Measurements from ENCODE around the gene FRMD3.

FRMD3 gene

GRCh38 chr9:83572524-83572923 lies 34.3 kb upstream of the FRMD3 start:
- H3K27me3 ChIP-seq (replicated peaks; ENCODE audit: control insufficient read depth, insufficient read depth, low read length) = no peaks in the 10 kb centered on the region
- no peak for DNase-seq (ENCODE audit: extremely low read depth, insufficient read length)
- H3K36me3 ChIP-seq (ENCODE audit: control insufficient read depth, insufficient read depth, low read length) = no peaks in the 10 kb centered on the region
- no peak overlapping the region for H3K4me3 ChIP-seq (replicated peaks; ENCODE audit: low read depth, low read length)
- TF ChIP-seq CTCF (IDR thresholded peaks at IDR 0.05; ENCODE audit: insufficient read depth, low read length, poor library complexity, severe bottlenecking) = no peak

GRCh38 chr9:83570359-83570758 lies 32.2 kb upstream of the FRMD3 start:
- no peak overlapping the region for H3K4me3 ChIP-seq (replicated peaks; ENCODE audit: low read depth, low read length)
- H3K36me3 ChIP-seq (ENCODE audit: control insufficient read depth, insufficient read depth, low read length) = no peaks in the 10 kb centered on the region
- no peak for TF ChIP-seq CTCF (IDR thresholded peaks at IDR 0.05; ENCODE audit: insufficient read depth, low read length, poor library complexity, severe bottlenecking)
- H3K27me3 ChIP-seq (replicated peaks; ENCODE audit: control insufficient read depth, insufficient read depth, low read length) = no peaks in the 10 kb centered on the region
- DNase-seq (ENCODE audit: extremely low read depth, insufficient read length) = no peak

GRCh38 chr9:83569326-83569725 lies 31.1 kb upstream of the FRMD3 start:
- H3K4me3 ChIP-seq (replicated peaks; ENCODE audit: low read depth, low read length) = no peak overlapping the region
- TF ChIP-seq CTCF (IDR thresholded peaks at IDR 0.05; ENCODE audit: insufficient read depth, low read length, poor library complexity, severe bottlenecking) = no peak
- H3K27me3 ChIP-seq (replicated peaks; ENCODE audit: control insufficient read depth, insufficient read depth, low read length) = no peaks in the 10 kb centered on the region
- no peak for DNase-seq (ENCODE audit: extremely low read depth, insufficient read length)
- no peaks in the 10 kb centered on the region for H3K36me3 ChIP-seq (ENCODE audit: control insufficient read depth, insufficient read depth, low read length)

GRCh38 chr9:83563360-83563759 lies 25.2 kb upstream of the FRMD3 start:
- TF ChIP-seq CTCF (IDR thresholded peaks at IDR 0.05; ENCODE audit: insufficient read depth, low read length, poor library complexity, severe bottlenecking) = no peak
- Histone ChIP-seq H3K36me3 (ENCODE audit: control insufficient read depth, insufficient read depth, low read length) (no peaks in the 10 kb centered on the region), H3K4me3 (replicated peaks; ENCODE audit: low read depth, low read length) (no peak overlapping the region), H3K27me3 (replicated peaks; ENCODE audit: control insufficient read depth, insufficient read depth, low read length) (no peaks in the 10 kb centered on the region)
- no peak for DNase-seq (ENCODE audit: extremely low read depth, insufficient read length)

GRCh38 chr9:83560169-83560826 lies 22.1 kb upstream of the FRMD3 start:
- no peaks in the 10 kb centered on the region for H3K36me3 ChIP-seq (ENCODE audit: control insufficient read depth, insufficient read depth, low read length)
- no peak for DNase-seq (ENCODE audit: extremely low read depth, insufficient read length)
- TF ChIP-seq CTCF (IDR thresholded peaks at IDR 0.05; ENCODE audit: insufficient read depth, low read length, poor library complexity, severe bottlenecking) = no peak
- H3K4me3 ChIP-seq (replicated peaks; ENCODE audit: low read depth, low read length) = no peak overlapping the region
- H3K27me3 ChIP-seq (replicated peaks; ENCODE audit: control insufficient read depth, insufficient read depth, low read length) = no peaks in the 10 kb centered on the region

- DNase-seq (ENCODE audit: extremely low read depth, insufficient read length) = no peak
- H3K36me3 ChIP-seq (ENCODE audit: control insufficient read depth, insufficient read depth, low read length) = no peaks in the 10 kb centered on the region
- no peaks in the 10 kb centered on the region for H3K27me3 ChIP-seq (replicated peaks; ENCODE audit: control insufficient read depth, insufficient read depth, low read length)
- H3K4me3 ChIP-seq (replicated peaks; ENCODE audit: low read depth, low read length) = no peak overlapping the region
- no peak for TF ChIP-seq CTCF (IDR thresholded peaks at IDR 0.05; ENCODE audit: insufficient read depth, low read length, poor library complexity, severe bottlenecking)
These were observed 19.6 kb upstream of the FRMD3 start for GRCh38 chr9:83557771-83558170.

Measured in GM06990 (cell line).